GM23338 (cell line): ENCODE results near the gene FER. TPM values are rescaled to one million over a fixed set of nuclear protein-coding genes. Genes with fewer than 3 reads are reported as not detected.

ENCODE experiments used
- CREB1 ChIP-seq: fragments of 250-450 bp; sonication (Bioruptor Pico); IDR thresholded peaks from 2 replicates; pipeline ENCODE4 v1.5.0; 2020; ENCODE audit warnings: low read depth, mild to moderate bottlenecking, moderate library complexity
- EZH2 ChIP-seq: fragments of 200-600 bp; sonication (generic); IDR thresholded peaks from one replicate; pipeline ENCODE4 v1.8.0; 2017; ENCODE audit warnings: antibody characterized with exemption, mild to moderate bottlenecking, low read depth; ENCODE audit not compliant: unreplicated experiment
- NANOG ChIP-seq: IDR thresholded peaks from 2 replicates; pipeline ENCODE4 v1.6.1; 2016; ENCODE audit warnings: antibody characterized with exemption, borderline replicate concordance
- POLR2AphosphoS5 ChIP-seq: IDR thresholded peaks from 2 replicates; pipeline ENCODE4 v1.6.1; 2016; ENCODE audit warnings: antibody characterized with exemption, low read depth
- STAT1 ChIP-seq: IDR thresholded peaks from one replicate; pipeline ENCODE4 v1.6.1; 2016; ENCODE audit warnings: antibody characterized with exemption; ENCODE audit not compliant: unreplicated experiment
- ZNF114 ChIP-seq: fragments of 250-450 bp; sonication (Bioruptor Pico); IDR thresholded peaks from 2 replicates; pipeline ENCODE4 v1.5.0; 2020; ENCODE audit warnings: mild to moderate bottlenecking, moderate library complexity
- ZNF331 ChIP-seq: fragments of 250-450 bp; sonication (Bioruptor Pico); IDR thresholded peaks from 2 replicates; pipeline ENCODE4 v1.5.0; 2020; ENCODE audit warnings: low read depth, mild to moderate bottlenecking, moderate library complexity
- polyA plus RNA-seq: library from polyadenylated mRNA; unstranded; fragments of >200 nt; fragmentation: Nextera tagmentation; extraction: Ambion mirVana; gene quantifications from 2 replicates; pipeline ENCODE4 v1.2.1, GENCODE V29; 2016
- total RNA-seq: library from RNA; depleted of rRNA; stranded (reverse); fragments of >200 nt; shearing (Covaris generic); gene quantifications from 2 replicates; pipeline ENCODE4 v1.2.3, GENCODE V29; 2014
- TF ChIP-seq, protein P1 (sequence below): fragments of 250-450 bp; sonication (Bioruptor Pico); IDR thresholded peaks from 2 replicates; pipeline ENCODE4 v1.5.0; 2020; ENCODE audit warnings: mild to moderate bottlenecking, moderate library complexity
- TF ChIP-seq, protein P2 (sequence below): IDR thresholded peaks from 2 replicates; pipeline ENCODE4 v1.6.1; 2016; ENCODE audit warnings: antibody characterized with exemption
- TF ChIP-seq, protein P3 (sequence below), 2 experiments: fragments of 200-600 bp in 1 of 2; sonication (generic) in 1 of 2; conservative IDR thresholded peaks; 2 replicates each; pipeline versions ENCODE4 v1.5.1 to v1.6.1; 2016 to 2017; ENCODE audit warnings: antibody characterized with exemption in 2 of 2, low read depth in 2 of 2, mild to moderate bottlenecking in 2 of 2, moderate library complexity in 1 of 2

Gene FER
- total and polyA plus RNA-seq, 2 experiments from 2014 or later: 17.4 to 34.8 TPM

DNA sequence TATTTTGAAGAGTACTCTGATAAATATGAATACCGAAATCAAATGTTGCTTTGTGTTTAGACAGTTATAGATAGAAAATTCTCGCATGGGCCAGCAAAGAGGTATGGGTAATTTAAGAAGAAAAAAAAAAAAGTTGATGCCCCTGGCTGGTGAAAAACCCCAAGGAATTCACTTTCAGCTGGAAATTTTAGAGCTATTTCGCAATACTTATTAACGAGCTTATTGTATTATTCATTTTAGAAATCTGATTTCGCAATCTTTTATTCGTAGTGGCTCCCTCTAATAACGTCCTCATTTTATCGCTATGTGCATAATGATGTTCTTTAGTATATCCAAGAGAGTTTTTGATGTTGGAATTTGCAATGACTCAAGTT, 18.5 kb upstream of the FER start (continued):
- TF ChIP-seq, protein P1, sequence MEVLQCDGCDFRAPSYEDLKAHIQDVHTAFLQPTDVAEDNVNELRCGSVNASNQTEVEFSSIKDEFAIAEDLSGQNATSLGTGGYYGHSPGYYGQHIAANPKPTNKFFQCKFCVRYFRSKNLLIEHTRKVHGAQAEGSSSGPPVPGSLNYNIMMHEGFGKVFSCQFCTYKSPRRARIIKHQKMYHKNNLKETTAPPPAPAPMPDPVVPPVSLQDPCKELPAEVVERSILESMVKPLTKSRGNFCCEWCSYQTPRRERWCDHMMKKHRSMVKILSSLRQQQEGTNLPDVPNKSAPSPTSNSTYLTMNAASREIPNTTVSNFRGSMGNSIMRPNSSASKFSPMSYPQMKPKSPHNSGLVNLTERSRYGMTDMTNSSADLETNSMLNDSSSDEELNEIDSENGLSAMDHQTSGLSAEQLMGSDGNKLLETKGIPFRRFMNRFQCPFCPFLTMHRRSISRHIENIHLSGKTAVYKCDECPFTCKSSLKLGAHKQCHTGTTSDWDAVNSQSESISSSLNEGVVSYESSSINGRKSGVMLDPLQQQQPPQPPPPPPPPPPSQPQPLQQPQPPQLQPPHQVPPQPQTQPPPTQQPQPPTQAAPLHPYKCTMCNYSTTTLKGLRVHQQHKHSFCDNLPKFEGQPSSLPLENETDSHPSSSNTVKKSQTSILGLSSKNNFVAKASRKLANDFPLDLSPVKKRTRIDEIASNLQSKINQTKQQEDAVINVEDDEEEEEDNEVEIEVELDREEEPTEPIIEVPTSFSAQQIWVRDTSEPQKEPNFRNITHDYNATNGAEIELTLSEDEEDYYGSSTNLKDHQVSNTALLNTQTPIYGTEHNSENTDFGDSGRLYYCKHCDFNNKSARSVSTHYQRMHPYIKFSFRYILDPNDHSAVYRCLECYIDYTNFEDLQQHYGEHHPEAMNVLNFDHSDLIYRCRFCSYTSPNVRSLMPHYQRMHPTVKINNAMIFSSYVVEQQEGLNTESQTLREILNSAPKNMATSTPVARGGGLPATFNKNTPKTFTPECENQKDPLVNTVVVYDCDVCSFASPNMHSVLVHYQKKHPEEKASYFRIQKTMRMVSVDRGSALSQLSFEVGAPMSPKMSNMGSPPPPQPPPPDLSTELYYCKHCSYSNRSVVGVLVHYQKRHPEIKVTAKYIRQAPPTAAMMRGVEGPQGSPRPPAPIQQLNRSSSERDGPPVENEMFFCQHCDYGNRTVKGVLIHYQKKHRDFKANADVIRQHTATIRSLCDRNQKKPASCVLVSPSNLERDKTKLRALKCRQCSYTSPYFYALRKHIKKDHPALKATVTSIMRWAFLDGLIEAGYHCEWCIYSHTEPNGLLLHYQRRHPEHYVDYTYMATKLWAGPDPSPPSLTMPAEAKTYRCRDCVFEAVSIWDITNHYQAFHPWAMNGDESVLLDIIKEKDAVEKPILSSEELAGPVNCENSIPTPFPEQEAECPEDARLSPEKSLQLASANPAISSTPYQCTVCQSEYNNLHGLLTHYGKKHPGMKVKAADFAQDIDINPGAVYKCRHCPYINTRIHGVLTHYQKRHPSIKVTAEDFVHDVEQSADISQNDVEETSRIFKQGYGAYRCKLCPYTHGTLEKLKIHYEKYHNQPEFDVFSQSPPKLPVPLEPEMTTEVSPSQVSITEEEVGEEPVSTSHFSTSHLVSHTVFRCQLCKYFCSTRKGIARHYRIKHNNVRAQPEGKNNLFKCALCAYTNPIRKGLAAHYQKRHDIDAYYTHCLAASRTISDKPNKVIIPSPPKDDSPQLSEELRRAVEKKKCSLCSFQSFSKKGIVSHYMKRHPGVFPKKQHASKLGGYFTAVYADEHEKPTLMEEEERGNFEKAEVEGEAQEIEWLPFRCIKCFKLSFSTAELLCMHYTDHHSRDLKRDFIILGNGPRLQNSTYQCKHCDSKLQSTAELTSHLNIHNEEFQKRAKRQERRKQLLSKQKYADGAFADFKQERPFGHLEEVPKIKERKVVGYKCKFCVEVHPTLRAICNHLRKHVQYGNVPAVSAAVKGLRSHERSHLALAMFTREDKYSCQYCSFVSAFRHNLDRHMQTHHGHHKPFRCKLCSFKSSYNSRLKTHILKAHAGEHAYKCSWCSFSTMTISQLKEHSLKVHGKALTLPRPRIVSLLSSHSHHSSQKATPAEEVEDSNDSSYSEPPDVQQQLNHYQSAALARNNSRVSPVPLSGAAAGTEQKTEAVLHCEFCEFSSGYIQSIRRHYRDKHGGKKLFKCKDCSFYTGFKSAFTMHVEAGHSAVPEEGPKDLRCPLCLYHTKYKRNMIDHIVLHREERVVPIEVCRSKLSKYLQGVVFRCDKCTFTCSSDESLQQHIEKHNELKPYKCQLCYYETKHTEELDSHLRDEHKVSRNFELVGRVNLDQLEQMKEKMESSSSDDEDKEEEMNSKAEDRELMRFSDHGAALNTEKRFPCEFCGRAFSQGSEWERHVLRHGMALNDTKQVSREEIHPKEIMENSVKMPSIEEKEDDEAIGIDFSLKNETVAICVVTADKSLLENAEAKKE (CRISPR knock-in tag): no peak
- TF ChIP-seq POLR2AphosphoS5 (no peak), ZNF114 (CRISPR knock-in tag) (no peak), ZNF331 (CRISPR knock-in tag) (no peak), STAT1 (no peak), NANOG (no peak), EZH2 (no peak), CREB1 (CRISPR knock-in tag) (no peak)
- TF ChIP-seq, protein P2, sequence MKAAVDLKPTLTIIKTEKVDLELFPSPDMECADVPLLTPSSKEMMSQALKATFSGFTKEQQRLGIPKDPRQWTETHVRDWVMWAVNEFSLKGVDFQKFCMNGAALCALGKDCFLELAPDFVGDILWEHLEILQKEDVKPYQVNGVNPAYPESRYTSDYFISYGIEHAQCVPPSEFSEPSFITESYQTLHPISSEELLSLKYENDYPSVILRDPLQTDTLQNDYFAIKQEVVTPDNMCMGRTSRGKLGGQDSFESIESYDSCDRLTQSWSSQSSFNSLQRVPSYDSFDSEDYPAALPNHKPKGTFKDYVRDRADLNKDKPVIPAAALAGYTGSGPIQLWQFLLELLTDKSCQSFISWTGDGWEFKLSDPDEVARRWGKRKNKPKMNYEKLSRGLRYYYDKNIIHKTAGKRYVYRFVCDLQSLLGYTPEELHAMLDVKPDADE: no peak
- TF ChIP-seq, protein P3, sequence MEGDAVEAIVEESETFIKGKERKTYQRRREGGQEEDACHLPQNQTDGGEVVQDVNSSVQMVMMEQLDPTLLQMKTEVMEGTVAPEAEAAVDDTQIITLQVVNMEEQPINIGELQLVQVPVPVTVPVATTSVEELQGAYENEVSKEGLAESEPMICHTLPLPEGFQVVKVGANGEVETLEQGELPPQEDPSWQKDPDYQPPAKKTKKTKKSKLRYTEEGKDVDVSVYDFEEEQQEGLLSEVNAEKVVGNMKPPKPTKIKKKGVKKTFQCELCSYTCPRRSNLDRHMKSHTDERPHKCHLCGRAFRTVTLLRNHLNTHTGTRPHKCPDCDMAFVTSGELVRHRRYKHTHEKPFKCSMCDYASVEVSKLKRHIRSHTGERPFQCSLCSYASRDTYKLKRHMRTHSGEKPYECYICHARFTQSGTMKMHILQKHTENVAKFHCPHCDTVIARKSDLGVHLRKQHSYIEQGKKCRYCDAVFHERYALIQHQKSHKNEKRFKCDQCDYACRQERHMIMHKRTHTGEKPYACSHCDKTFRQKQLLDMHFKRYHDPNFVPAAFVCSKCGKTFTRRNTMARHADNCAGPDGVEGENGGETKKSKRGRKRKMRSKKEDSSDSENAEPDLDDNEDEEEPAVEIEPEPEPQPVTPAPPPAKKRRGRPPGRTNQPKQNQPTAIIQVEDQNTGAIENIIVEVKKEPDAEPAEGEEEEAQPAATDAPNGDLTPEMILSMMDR (conservative IDR thresholded peaks at IDR 0.05; ENCODE audit: low read depth in 2 of 2): no peak
